Esophagus mucosa (tissue), 1 donor: ENCODE results near the gene XXYLT1. TPM values are rescaled to one million over a fixed set of nuclear protein-coding genes. Genes with fewer than 3 reads are reported as not detected.

Experiments
- ATAC-seq: fragments of 200-7000 bp; cut with Tn5 transposase; one replicate; pipeline ENCODE4 v1.9.1; 2020
- total RNA-seq: library from RNA; stranded (reverse); gene quantifications from one replicate; pipeline ENCODE4 v1.2.4, GENCODE V29; 2023
- donor health status: DM: yes; HTN: yes; CAD: no.

XXYLT1 gene
- total RNA-seq, 1 donor from 2014 or later = 12.7 TPM

DNA sequence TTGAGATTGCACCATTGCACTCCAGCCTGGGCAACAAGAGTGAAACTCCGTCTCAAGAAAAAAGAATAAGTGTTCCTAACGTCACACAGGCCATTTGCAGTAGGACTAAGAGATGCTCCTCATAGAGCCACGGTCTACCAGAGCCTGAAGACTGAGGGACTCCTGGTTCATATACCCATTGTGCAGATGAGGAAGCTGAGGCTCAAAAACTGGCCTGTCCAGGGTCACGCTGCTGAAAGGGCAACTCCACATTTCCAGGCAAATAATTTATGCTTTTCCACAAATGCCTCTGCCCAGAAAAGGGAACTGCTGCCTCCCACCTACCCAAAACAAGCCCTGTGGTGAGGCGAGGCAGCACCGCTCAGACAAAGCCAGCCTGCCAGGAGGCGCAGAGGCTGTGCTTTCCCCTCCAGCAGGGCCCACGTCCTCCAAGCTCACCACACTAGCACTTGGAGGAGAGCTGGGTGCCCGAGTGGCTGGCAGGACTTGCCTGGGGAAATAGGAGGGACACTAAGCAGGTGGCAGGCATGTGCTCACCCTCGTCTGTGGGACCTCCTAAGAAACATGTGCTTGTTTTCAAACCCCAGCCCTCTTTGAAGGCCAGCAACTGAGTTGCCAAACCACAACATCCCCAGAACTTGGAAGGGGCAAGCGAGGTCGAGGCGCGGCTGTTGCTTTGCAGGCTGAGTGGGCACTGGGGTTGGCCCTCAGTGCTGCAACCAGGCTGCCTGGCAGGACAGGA, 195.6 kb downstream of the XXYLT1 start:
- ATAC-seq = no peak

DNA sequence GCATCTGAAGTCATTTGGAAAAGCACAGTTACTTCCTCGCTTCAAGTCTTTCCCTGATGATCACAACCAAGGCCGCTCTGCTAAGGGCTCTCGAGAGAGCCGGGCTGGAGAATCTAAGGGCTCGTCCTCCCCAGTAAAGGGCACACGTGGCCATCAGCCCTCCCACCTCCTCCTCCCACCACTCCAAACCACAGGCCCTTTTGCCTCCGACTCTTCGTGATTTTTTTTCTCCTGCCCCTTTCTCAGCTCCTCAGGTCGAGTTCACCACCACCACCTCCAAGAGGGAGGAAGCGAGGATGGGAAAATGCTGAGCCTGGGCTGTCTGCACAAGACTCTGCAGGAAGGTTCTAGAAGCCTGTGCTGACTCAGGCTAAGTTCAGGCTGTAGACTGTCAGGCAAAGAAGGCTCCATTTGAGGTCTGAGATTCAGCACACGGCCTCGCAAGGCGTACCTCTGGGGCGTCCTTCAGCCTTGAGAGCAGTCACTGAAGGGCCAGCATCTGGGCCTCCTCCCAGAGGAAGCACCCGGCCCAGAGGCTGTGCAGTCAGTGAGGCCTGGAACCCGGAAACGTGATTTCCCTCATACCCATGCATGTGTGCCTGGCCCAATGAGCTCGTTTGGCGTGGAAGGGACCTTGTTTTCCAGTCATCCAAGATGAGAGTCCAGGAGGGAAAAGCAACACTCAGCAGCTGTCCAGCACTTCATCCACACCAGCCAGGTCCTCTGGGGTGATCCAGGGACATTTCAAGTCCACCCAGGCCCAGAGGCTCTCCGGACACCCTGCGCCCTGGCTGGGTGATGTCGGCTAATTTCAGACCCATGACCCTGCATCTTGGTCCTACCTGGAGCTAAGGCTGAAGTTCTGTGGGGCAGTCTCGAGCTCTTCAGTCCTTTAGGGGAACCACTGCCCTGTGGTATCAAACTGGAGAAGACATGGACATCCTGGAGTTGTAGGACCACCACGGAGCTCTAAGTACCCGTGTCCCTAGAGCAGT, 196.8 kb downstream of the XXYLT1 start:
- ATAC-seq = no peak

DNA sequence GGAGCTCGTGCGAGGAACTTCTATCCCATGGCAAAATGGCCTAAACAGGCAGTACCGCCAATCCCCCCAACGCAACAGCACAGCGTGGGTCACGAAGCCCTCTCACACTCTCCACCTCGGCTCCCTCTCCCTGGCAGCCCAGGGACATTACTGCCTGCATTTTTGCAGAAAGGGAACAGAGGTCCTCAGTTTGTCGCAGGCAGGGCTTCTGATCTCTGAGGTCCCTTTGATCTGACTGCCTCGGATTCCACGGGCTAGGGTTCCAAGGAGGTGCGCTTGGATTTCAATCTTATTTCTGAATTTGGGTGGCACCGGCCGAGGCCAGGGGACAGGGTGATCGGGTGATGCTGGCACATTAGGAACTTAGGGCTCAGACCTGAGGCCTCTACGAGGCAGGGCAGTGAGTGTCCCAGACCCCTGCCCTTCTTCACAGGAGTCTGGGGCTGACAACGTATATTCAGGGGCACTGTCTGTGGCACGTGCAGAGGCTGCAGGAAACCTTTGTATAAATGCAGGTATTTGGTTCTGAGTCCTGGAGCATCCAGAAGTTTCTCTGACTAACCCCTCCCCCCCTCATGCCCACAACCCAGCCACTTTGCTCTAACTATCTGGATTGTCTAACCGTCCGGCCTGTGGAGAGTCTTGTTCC, 197.9 kb downstream of the XXYLT1 start:
- no peak for ATAC-seq

DNA sequence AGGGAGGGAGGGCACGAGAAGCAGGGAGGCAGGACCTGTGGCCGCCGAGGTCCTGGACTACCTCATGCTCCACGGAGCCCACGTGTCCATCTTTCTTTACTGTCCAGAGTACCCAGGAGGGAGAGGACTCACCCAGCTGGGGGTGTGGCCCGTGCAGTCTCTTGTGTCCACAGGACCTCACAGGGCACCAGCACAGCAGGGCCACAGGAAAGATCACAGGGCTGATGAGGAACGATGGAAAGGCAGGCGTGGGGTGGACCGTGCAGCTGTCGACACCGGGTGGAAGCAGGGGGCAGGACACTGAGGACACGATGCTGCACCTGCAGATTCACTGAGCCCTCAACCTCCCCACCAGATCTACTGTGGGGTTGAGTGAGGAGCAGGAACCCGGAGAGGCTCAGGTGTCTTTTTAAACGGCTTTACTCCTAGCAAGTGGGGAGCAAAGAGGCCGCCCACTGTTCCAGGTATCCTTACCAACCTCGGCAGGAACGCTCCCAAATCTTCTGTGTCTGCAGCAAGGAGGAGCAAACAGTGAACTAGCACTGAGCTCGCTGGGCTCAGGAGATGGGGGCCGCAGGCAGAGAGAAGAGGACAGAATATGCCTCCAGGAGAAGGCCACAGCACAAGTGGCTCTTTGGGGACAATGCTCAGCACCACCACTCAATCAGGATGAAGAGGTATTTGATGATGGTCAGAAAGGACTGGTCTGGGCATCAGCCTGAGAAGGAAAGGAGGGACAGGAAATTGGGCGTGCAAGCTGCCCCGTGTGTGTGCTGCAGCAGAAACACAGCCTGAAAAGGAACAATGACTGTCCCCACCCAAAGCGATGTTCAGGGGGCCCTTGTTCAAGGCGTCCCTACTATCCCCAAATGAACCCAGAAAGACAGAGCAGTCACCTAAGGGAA, 198.8 kb downstream of the XXYLT1 start:
- ATAC-seq = no peak

DNA sequence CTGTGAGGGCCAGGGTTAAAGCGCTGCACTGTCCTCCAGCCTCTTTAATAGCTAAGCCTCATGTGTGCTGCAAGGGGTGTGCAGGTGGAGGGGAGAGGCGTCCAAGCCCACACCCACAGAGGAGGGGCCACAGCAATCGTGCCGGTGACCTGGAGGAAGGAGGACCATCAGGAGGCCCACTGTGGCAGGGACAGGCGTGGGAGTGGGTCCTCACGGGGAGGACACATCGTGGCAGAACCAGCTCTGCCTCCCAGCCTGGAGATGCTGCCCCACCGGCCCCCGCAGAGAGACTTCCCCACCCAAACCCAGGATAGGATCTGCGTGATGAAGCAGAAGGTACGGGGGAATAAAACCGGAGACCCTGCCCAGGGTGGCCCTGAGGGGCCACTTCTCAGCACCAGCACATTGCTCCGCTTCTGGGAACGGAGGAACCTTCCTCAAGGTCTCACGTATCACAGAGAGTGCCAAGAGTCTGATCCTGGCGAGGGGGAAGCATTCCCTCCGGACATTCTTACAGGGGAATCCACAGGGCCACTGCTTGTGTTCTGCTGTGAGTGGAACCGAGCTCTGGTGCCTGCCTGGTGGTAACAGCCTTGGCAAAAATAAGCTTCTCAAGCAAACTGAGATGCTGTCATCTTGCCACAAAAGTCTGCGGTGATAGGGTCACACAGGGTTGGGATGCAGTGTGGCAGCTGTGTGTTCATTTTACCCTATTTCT, 199.8 kb downstream of the XXYLT1 start:
- no peak for ATAC-seq

DNA sequence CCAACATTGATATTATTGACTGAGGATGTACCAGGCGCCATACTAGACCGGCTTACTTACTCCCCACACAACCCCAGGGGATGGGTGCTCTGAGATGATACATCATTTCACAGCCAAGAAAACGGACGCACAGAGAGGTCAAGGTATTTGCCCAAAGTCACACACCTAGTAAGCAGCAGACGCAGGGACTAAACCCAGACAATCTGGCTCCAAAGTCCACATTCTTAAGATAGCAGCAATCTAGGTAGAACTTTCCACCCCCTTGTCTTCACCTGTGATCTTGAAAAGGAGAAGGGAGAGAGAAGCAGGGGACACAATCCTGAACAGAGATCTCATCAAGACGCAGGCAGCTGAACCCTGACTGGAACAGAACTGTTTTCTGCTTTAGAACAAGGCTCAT, 200.6 kb downstream of the XXYLT1 start:
- ATAC-seq = no peak

DNA sequence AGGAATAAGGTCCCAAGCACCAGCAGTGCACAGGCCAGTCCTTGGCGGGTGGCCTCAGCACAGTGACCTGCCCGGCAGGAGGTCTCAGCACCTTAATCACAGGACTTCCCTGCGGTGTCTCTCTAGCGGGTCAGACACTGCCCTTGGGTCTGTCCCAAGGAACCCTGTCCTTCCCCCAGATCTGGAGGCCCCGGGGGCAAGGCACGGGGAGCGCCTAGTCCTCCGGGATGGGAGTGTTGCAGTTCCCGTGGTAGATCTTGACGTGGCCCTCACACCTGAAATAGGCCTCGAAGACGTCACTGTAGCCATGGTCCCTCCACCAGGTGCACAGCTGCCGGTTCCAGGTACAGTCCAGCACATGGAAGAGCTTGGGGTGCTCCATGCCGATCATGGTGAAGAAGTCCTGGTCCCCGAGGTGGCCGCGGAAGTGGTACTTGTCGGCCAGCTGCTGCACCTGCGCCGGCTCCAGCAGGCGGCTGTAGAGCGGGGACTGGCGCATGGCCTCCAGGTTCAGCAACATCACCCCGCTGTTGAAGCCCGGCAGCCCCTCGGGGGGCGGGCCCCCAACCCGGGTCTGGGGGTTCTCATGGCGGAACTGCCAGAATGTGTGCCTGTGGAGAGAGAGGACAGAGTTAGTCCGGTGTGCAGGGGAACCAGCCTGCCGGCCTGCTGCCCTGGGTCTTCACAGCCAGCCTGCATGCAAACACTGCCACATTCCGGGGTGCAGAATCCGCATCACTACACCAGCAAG, 201.3 kb downstream of the XXYLT1 start:
- ATAC-seq = no peak

DNA sequence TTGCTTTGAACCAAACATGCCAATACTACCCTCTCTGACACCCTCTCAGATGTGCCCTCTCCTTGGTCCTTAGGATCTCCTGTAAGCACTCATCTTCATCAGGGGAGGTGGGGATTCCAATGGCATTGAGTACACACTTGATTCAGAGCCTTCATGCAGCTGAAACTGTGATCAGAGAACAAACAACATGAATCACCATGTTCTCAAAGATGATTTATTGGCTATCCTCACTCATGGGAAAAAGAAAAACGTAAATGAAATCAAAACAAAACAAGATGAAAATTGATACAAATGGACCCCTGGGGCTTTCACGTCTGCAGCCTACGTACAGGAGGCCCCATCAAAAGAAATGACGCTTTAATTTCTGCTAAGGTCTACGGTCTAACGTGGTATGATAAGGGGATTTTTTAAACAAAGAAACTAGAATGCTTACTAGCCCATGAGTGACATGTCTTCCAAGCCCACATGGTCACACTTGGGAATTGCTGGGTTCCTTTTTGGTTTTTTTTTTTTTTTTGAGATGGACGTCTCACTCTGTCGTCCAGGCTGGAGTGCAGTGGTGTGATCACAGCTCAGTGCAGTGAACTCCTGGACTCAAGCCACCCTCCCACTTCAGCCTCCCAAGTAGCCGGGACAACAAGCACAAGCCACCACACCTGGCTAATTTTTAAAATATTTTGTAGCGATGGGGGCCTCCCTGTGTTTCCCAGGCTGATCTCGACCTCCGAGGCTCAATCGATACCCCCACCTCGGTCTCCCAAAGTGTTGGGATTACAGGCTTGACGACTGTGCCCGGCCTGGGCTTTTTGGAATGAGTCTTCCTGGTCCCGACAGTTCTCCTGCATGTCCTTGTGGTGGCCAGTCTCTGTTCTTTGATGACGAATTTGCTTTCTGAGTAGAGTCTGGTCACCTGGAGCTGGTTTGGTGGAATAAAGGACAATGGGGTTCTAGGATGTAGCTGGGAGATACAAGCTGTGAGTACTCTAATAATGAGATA, 202.6 kb downstream of the XXYLT1 start:
- ATAC-seq = no peak

DNA sequence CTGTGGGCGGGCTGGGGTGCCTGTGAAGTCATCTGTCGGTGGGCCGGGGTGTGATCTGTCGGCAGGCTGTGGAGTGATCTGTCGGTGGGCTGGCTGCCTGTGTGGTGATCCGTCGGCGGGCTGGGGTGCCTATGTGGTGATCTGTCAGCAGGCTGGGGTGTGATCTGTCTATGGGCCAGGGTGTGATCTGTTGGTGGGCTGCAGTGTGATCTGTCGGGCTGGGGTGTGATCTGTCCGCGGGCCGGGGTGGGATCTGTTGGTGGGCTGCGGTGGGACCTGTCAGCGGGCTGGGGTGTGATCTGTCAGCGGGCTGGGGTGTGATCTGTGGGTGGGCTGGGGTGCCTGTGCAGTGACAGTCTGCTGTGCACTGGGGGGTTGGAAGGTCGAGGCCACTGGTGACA, 204.5 kb downstream of the XXYLT1 start:
- no peak for ATAC-seq

DNA sequence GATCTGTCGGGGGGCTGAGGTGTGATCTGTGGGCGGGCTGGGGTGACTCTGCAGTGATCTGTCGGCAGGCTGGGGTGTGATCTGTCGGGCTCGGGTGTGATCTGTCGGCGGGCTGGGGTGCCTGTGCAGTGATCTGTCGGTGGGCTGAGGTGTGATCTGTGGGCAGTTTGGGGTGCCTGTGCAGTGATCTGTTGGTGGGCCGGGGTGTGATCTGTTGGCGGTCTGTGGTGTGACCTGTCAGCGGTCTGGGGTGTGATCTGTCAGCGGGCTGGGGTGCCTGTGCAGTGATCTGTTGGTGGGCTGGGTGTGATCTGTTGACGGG, 205.1 kb downstream of the XXYLT1 start:
- no peak for ATAC-seq

DNA sequence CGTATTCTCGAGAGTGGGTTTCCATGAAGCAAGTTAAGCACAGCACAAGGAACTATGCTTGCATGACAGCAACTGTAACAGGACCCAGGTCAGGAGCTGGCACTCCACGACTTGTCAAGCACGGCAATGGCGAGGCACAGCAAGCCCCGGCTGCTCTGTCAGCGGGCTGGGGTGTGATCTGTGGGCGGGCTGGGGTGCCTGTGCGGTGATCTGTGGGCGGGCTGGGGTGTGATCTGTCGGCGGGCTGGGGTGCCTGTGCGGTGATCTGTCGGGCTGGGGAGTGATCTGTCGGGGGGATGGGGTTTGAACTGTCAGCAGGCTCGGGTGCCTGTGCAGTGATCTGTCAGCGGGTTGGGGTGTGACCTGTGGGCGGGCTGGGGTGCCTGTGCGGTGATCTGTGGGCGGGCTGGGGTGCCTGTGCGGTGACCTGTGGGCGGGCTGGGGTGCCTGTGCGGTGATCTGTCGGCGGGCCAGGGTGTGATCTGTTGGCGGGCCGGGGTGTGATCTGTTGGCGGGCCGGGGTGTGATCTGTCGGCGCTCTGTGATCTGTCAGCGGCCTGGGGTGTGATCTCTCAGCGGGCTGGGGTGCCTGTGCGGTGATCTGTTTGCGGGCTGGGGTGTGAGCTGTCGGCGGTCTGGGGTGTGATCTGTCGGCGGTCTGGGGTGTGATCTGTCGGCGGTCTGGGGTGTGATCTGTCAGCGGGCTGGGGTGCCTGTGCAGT, 205.7 kb downstream of the XXYLT1 start:
- no peak for ATAC-seq

DNA sequence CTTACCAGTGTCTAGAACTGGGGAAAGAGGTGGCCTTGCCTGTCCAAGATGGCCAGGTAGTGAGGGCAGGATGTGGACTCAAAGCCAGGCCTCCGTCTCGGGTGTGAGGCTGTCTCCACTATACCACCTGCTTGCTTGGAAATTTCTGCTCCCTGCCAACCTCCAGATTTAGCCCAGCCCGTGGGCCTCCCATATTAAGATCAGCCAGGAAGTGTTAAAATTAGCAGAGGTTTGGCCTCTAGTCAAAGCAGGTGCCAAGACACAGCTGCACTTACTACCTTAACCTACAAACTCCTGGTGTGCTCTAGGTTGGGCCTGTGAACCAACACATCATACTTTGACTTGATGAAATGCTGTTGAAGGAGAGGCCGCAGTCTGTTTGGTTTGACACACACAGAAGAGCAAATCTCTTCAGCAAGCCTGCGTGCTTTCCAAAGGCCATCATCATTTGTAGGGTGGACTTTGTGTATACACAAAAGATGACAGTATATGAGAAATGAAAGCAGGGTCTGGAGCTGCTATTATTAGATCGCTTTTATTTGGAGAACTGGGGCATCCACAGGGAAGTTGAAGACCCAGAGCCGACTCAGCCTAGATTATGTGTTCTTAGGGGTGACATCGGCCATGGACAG, 206.5 kb downstream of the XXYLT1 start:
- no peak for ATAC-seq

DNA sequence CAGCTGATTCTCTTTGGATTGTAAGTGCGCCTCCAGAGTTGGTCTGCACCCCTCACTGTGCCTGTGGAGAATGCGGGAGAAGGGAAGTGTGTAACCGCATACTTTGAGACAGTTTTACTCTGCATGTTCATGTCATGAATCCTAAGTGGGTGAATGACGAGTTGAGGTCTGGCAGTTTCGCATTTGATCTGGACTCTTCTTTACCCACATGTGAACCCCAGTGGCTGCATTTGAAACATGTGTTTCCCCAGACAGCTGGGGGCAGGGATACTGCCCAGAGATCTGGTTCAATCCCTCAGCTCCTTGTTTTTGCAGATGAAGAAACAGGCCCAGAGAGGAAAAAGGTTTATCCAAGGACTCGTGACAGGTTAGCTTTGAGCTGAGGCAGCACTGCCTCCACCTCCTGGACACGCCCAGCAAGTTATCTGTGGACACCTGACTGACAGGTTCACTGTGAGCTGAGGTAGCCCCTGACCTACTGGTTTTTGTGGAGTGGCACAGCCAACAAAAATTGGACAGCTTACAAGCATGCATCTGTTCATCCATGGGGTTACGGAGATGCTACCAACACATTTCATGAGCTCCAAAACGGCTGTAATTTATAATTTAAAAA, 207.3 kb downstream of the XXYLT1 start:
- ATAC-seq = peak; percentile 69

DNA sequence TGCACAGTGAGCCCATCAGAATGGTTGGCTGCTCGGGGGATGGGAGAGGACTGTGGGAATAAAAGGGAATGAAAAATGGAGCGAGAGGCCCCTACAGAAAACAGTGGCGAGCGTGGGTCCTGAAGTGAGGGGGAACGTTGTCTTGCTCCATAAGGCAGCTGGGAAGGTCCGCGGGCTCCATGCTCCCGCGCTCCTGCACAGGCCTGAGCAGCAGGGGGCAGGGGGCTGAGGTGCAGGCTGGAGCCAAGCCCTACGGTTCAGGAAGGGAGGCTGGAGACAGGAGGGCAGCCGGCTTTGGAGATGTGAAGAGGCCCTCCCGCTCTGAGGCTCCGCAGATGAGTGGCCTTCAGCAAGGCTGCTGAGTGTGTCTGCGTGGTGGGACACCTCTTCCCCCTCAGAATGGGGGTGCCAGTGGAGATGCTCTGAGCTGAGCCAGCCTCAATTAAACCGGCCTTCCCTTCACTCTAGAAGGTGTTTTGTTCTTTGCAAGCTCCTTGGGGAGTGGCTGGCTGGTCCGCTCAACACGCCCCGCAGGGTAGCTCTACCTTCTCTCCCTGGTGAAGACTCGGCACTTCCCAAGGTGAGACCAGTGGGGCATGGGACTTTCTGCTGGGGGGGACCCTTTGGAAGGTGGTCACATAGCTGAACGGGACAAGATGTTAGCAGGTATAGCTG, 208.0 kb downstream of the XXYLT1 start:
- ATAC-seq = no peak

DNA sequence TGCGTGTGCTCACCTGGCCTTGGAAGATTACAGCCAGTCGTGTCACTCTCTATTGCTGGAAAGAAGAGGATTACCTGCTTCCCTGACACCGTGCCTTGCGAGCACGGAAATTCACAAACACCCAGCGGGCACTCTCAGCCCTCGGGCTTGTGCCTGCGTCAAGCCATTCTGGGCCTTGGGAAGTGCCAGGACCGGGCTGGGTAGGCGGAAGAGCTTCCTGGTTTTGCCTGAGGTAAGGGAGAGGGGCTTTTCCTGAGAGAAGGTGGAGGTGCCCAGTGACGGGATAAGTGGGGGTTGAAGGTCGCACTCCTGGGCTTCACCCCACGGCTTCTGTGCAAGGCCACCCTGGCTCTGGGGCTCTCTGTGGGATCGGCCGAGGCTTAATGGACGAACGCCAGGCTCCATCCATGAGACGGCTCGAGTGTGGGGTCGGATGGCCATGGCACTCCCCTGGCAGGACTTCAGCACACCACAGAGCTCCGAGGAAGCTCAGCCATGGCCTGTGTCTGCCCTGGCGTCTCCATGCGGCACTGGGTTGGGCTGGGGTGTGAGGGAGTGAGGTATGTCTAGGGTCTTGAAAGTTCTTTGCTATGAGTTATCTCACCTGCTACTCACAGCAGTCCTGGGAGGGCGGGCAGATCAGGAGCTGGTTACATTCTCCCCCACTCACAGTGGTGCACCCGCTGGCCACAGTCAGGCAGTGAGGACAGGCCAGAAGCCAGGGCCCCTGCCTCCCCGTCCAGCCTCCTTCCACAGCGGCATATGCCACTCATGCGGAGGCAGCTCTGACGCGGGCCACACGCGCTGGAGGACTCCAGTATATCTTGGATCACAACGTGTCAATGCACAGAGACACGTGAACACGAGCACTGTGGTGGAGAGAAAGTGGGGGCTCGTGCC, 209.0 kb downstream of the XXYLT1 start:
- no peak for ATAC-seq
